IPS DF 4.7 (cell line): ENCODE measurements around the gene HYAL3.
"Not testable (repeated sequence)": the region's sequence is repeated elsewhere in the genome, so short reads cannot be mapped to it uniquely, and the experiment has no call there.

ENCODE experiments used
- DNase-seq: peaks from one replicate; pipeline ENCODE4 v3.0.0-alpha.2; 2013; ENCODE audit warnings: low spot score; ENCODE audit errors: extremely low read depth

The HYAL3 gene

GRCh38 chr3:50270422-50271224, 28.6 kb downstream of the HYAL3 start:
- DNase-seq = no peak

GRCh38 chr3:50269977-50270413, 29.2 kb downstream of the HYAL3 start:
- no peak for DNase-seq

GRCh38 chr3:50269460-50269859, 29.7 kb downstream of the HYAL3 start:
- no peak for DNase-seq

GRCh38 chr3:50268703-50269451, 30.3 kb downstream of the HYAL3 start, which contains the start of gene SEMA3B:
SEMA3B (plus strand) TSS chr3:50269147; CDS start chr3:50269241, 94 bp downstream.
- DNase-seq = no peak

DNA sequence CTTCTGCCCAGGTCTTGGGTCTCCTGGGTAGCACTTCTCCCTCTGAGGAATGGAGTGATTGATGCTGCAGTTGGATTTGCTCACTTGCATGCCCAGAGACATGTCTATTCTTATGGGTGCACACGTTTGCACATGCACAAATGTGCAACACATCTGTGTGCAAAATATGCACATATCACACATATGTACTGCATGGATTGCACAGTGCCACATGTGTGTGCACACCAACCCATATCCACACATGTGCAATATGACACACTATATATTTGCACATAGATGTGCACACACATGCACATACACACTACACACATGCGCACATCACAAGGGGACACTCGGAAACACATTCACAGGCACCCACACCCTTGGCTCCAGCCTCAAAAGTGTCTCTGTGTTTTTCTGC, 30.9 kb downstream of the HYAL3 start:
- no peak for DNase-seq

DNA sequence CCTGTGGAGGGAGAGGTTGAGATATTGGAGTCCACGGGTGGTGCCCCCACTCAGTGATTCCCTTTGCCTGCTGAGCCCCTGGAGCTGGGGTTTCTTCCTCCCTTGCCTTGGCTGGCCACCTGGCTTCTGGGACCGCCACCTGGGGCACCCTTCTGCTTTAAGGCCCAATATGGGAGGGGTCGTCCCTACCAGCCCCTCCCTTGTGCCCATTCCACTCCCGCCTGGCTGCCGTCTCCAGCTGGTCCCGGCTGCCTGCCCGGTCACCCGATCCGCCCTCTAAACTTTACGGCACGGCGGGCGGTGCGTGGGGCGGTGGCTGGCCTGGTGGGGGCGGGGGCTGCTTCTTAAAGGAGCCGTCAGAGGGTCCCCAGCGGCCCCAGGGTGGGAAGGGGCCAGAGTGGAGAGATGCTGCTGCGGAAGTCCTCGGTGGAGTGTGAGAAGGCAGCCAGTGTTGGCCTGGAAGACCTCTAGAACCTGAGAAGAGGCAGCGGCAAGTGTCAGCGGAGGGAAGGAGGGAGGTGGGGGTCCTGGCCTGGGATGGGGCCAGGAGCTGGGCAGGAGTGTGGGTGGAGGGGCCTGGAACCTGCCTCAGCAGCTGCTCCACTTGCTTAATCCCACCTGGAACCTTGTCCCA, 31.8 kb downstream of the HYAL3 start:
- DNase-seq = no peak

GRCh38 chr3:50266836-50267235, 32.4 kb downstream of the HYAL3 start:
- no peak for DNase-seq

- no peak for DNase-seq
These were observed 33.2 kb downstream of the HYAL3 start for GRCh38 chr3:50266017-50266416.

GRCh38 chr3:50265571-50265970, 33.6 kb downstream of the HYAL3 start:
- DNase-seq = no peak

DNA sequence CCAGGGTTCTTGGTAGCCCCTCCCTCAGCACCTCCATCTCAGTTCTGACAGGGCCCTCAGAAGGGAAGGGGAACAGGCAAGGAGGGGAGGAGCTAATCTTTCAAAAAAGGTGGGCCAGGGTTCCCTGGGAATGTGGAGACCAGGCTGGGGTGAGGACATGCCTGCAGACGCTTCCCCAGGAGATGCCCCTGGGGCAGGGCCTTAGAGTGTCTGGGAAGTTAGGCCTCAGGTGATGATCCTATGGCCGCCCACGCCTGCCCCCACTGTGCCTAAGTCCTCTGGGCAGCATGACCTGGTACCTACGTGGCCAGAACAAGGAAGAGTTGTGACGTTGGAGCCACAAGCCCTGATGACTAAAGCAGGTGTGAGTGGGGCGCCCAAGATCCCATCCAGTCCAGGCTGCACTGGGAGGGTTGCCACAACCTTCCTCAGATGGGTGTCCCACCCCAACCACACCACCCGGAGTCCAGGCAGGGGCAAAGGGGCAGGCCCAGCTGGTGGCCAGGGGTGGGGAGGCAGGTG, 34.2 kb downstream of the HYAL3 start:
- no peak for DNase-seq

- no peak for DNase-seq
These were observed 34.7 kb downstream of the HYAL3 start for GRCh38 chr3:50264383-50264963.

GRCh38 chr3:50263478-50264382, 35.5 kb downstream of the HYAL3 start:
- DNase-seq = no peak

DNA sequence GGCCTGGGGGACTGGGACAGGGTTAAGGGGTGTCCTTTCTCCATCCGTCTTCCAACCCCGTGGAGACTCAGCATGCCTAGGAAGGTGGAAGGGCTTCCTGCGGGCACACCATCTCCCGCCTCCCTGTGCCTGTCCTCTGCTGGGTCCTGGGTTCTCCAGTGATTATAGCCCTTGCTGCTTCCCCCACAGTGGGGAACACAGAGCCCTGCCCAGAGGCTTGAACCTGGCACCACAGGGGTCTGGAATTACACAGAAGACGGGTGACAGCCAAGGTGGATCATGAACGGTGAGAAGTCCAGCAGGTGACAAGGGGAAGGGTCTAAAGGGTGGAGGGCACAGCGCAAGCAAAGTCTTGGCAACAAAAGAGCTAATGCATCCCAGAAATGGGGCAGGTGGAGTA, 36.4 kb downstream of the HYAL3 start:
- no peak for DNase-seq

- DNase-seq = not testable (repeated sequence)
These were observed 37.0 kb downstream of the HYAL3 start for GRCh38 chr3:50262200-50262599.

DNA sequence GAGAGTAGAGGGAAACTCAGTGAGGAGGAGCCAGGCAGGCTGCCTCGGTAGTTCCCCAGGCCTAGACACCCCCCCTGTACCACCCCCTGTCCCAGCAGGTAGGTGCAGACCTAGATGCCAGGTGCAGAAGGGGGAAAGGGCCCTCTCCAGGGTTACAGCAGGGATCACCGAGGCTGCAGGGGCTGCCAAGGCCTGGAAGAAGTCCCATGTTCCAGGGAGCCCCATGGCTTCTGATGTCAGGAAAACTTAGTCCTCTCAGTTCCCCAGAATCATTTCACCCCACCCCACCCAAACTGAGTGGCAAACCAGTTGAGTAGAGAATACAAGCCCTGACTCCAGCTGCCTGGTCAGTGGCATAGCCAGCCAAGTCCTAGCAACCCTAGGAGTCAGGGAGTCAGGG, 37.7 kb downstream of the HYAL3 start:
- no peak for DNase-seq

GRCh38 chr3:50260942-50261441, 38.2 kb downstream of the HYAL3 start:
- no peak for DNase-seq

DNA sequence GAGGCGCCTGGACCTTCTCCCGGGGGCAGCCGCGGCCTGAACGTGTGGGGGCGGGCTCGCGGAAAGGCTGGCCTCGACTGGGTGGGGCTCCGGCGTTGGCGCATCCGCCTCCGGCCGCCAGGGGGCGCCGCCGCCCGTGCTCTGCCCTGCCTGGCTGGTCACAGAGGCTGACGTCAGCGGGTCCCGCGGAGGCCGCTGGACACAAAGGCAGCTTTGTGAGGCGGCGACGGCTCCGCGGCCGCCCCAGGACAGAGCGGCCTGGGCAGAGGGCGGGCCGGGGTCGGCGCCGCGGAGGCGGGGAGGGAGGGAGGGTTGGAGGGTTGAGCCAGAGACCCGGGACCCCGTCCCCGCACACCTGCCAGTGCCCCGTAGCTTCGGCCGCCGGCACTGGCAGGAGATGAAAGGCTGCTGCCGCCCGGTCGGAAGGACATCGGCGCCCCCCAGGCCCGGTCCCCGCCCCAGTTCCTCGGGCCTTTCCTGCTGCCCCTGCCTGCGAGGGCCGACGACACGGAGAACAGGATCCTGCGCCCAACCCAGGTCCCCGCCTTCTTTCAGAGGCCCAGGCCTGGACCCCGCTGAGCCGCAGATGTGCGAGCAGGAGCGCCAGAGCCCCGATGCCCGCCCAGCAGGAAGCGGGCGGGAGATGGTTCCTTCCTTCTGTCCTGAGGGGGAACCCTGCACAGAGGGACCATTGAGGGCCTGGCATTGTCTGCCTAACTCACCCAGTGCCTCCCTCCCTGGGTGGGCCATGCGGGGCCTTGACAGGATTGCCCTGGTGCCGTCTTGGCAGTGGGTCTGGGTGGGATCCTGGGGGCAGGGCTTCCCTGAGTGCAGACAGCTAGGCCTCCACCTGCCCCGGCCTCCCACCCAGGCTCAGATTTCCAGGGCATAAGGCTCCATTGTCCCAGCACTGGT, 38.9 kb downstream of the HYAL3 start:
- DNase-seq = no peak

GRCh38 chr3:50259432-50260026, 39.7 kb downstream of the HYAL3 start:
- DNase-seq = no peak

- no peak for DNase-seq
These were observed 40.2 kb downstream of the HYAL3 start for GRCh38 chr3:50258979-50259378.
